Activated CD8-positive, alpha-beta T cell treated with anti-CD3 and anti-CD28 coated beads, Interleukin-2, amount 10 ng/mL, durations not matched to agents 7 days and 5 days (primary cell): ENCODE measurements around the gene MORN3. TPM values are rescaled to one million over a fixed set of nuclear protein-coding genes. Genes with fewer than 3 reads are reported as not detected.

ENCODE experiments used
- ATAC-seq: fragments of 150-1000 bp; cut with Tn5 transposase; one replicate; pipeline ENCODE4 v1.10.0; 2021; ENCODE audit warnings: moderate library complexity
- CTCF ChIA-PET: fragments of 350-600 bp; sonication (Branson Sonifier 250); formaldehyde crosslinking; loops from one replicate; lab custom pipeline; 2021; ENCODE audit warnings: antibody characterized with exemption; lab: Charles Lee
- POLR2A ChIA-PET: fragments of 350-600 bp; sonication (Branson Sonifier 250); formaldehyde crosslinking; loops from one replicate; lab custom pipeline; 2021; ENCODE audit warnings: antibody characterized with exemption; lab: Charles Lee
- DNase-seq: peaks from one replicate; pipeline ENCODE4 v3.0.0-alpha.2; 2020
- H3K27ac Mint-ChIP-seq: one replicate; pipeline ENCODE4 v1.8.0; 2021; ENCODE audit warnings: mild to moderate bottlenecking, mixed read lengths
- H3K27me3 Mint-ChIP-seq: one replicate; pipeline ENCODE4 v1.8.0; 2021; ENCODE audit warnings: low read depth, mixed read lengths
- H3K36me3 Mint-ChIP-seq: one replicate; pipeline ENCODE4 v1.8.0; 2021; ENCODE audit warnings: low read depth, mixed read lengths
- H3K4me1 Mint-ChIP-seq: one replicate; pipeline ENCODE4 v1.8.0; 2021; ENCODE audit warnings: low read depth, mixed read lengths
- H3K4me3 Mint-ChIP-seq: one replicate; pipeline ENCODE4 v1.8.0; 2021; ENCODE audit warnings: mild to moderate bottlenecking, mixed read lengths
- H3K9me3 Mint-ChIP-seq: one replicate; pipeline ENCODE4 v1.8.0; 2022; ENCODE audit warnings: mixed read lengths; ENCODE audit not compliant: insufficient read depth
- total RNA-seq, 2 experiments: library from RNA; stranded (reverse); gene quantifications; one replicate each; pipeline ENCODE4 v1.2.3, GENCODE V29; 2021

The MORN3 gene
- total RNA-seq, 2 experiments from 2014 or later, result 0.26 to 0.37 TPM

GRCh38 chr12:121600702-121601336 lies 68.6 kb downstream of the MORN3 start:
- DNase-seq (no peak), ATAC-seq (no peak)
- Mint-ChIP-seq H3K4me3 (no peak overlapping the region), H3K36me3 (peaks cover 2% of the 10 kb centered on the region), H3K9me3 (no peaks in the 10 kb centered on the region), H3K4me1 (peaks cover 4% of the 10 kb centered on the region), H3K27me3 (no peaks in the 10 kb centered on the region), H3K27ac (no peak overlapping the region)
- ChIA-PET POLR2A (no interaction called here), CTCF (interaction anchor here (2.2 kb wide), 1 partner anchor 26 kb away, joined by 6 read pairs; the partner anchor contains the start of gene ORAI1)

Other genes starting within 250 kb of the MORN3 start
- gene KDM2B, start 88.6 kb downstream of the MORN3 start, total RNA-seq, result 10 to 100 TPM; 76.1 to 76.6 TPM
- 10 to 100 TPM; 67.4 to 69.6 TPM for gene ORAI1, start 43.1 kb downstream of the MORN3 start, total RNA-seq
- 1 to 10 TPM; 7.6 to 8.2 TPM for gene TMEM120B, start 43.1 kb upstream of the MORN3 start, total RNA-seq
- 100 to 1,000 TPM; 145 to 154 TPM for gene RHOF, start 124.0 kb upstream of the MORN3 start, total RNA-seq
- gene SETD1B, start 134.4 kb upstream of the MORN3 start, total RNA-seq, result 10 to 100 TPM; 30.0 to 30.9 TPM
- not detected for gene HPD, start 189.2 kb upstream of the MORN3 start, total RNA-seq
- gene PSMD9, start 219.1 kb upstream of the MORN3 start, total RNA-seq, result 10 to 100 TPM; 62.3 to 70.6 TPM
- gene CFAP251, start 248.9 kb upstream of the MORN3 start, total RNA-seq, result under 1 TPM; 0.70 to 0.82 TPM